Fibroblast of villous mesenchyme (primary cell): Measurements from ENCODE around the gene SRP14. TPM values are rescaled to one million over a fixed set of nuclear protein-coding genes. Genes with fewer than 3 reads are reported as not detected.

Experiments
- DNase-seq: peaks from one replicate; pipeline ENCODE4 v3.0.0-alpha.2; 2010; ENCODE audit warnings: low read depth
- H3K4me3 ChIP-seq: 2 replicates; pipeline ENCODE4 v1.5.1; 2011; ENCODE audit warnings: low read depth, mild to moderate bottlenecking, low read length
- CTCF ChIP-seq: IDR thresholded peaks from 2 replicates; pipeline ENCODE4 v1.5.1; 2012; ENCODE audit warnings: low read depth, mild to moderate bottlenecking, low read length; ENCODE audit not compliant: insufficient read depth
- total RNA-seq: library from RNA; depleted of rRNA; stranded (reverse); fragments of >200 nt; gene quantifications from 2 replicates; pipeline ENCODE4 v1.2.3, GENCODE V29; 2012

SRP14 gene
- total RNA-seq, 1 donor: 93.3 TPM

- TF ChIP-seq CTCF: peak; percentile 5
- DNase-seq: no peak
- no peak overlapping the region for H3K4me3 ChIP-seq
These were observed 33.4 kb upstream of the SRP14 start for GRCh38 chr15:40072216-40072990.

GRCh38 chr15:40070608-40071218 is 31.7 kb upstream of the SRP14 start:
- no peak for DNase-seq
- no peak for TF ChIP-seq CTCF
- H3K4me3 ChIP-seq: no peak overlapping the region

GRCh38 chr15:40070166-40070557 is 31.2 kb upstream of the SRP14 start:
- TF ChIP-seq CTCF: no peak
- DNase-seq: no peak
- H3K4me3 ChIP-seq: no peak overlapping the region

GRCh38 chr15:40069178-40070165 is 30.5 kb upstream of the SRP14 start:
- H3K4me3 ChIP-seq: no peak overlapping the region
- DNase-seq: no peak
- no peak for TF ChIP-seq CTCF

GRCh38 chr15:40067921-40068624 is 29.1 kb upstream of the SRP14 start:
- H3K4me3 ChIP-seq: no peak overlapping the region
- no peak for DNase-seq
- no peak for TF ChIP-seq CTCF

GRCh38 chr15:40066589-40066988 is 27.6 kb upstream of the SRP14 start:
- DNase-seq: no peak
- TF ChIP-seq CTCF: no peak
- no peak overlapping the region for H3K4me3 ChIP-seq
